Endothelial cell of umbilical vein (primary cell): ENCODE data around the gene SH3RF3. TPM values are rescaled to one million over a fixed set of nuclear protein-coding genes. Genes with fewer than 3 reads are reported as not detected.

Experiments
- BruUV-seq: library from RNA; stranded (reverse); fragments of 400-500 nt; replicated peaks from 2 replicates; lab custom pipeline; 2021; lab: Mats Ljungman, UMichigan
- CTCF ChIA-PET: fragments of 300-600, 350-600 bp; sonication (Branson Sonifier 250); formaldehyde crosslinking; loops from one replicate; lab custom pipeline; 2021; ENCODE audit warnings: antibody characterized with exemption, inconsistent platforms; lab: Charles Lee
- POLR2A ChIA-PET: fragments of 300-600, 350-600 bp; sonication (Branson Sonifier 250); formaldehyde crosslinking; loops from one replicate; lab custom pipeline; 2021; ENCODE audit warnings: antibody characterized with exemption, inconsistent platforms; lab: Charles Lee
- DNase-seq: peaks from one replicate; pipeline ENCODE4 v3.0.0-alpha.2; 2011; ENCODE audit warnings: low read depth, low spot score
- FAIRE-seq: peaks from 2 replicates; lab custom pipeline; 2011; peaks lifted over from hg19 to GRCh38; lab: Jason Lieb, UNC
- H2AFZ ChIP-seq: 2 replicates; pipeline ENCODE4 v1.6.0; 2012; ENCODE audit warnings: low read depth, low read length, control low read depth, inconsistent platforms
- H3K27ac ChIP-seq: 2 replicates; pipeline ENCODE4 v1.5.1; 2011; ENCODE audit warnings: low read depth, mild to moderate bottlenecking, control low read depth, low read length, moderate library complexity; ENCODE audit not compliant: insufficient read depth
- H3K27me3 ChIP-seq, 2 experiments: 2 replicates each; pipeline versions ENCODE4 v1.6.0 to v1.6.1; 2011; ENCODE audit warnings: low read length in 2 of 2, mixed read lengths in 1 of 2; ENCODE audit not compliant: control insufficient read depth in 2 of 2, insufficient read depth in 2 of 2
- H3K36me3 ChIP-seq, 2 experiments: 2 replicates in 1 of 2; 3 replicates in 1 of 2; pipeline ENCODE4 v1.5.1; 2011; ENCODE audit warnings: low read length in 2 of 2, mild to moderate bottlenecking in 1 of 2, moderate library complexity in 1 of 2; ENCODE audit not compliant: control insufficient read depth in 2 of 2, insufficient read depth in 2 of 2; ENCODE audit errors: extremely low read depth in 1 of 2
- H3K4me1 ChIP-seq: 3 replicates; pipeline ENCODE4 v1.5.1; 2011; ENCODE audit warnings: mild to moderate bottlenecking, low read length; ENCODE audit not compliant: control insufficient read depth, insufficient read depth; ENCODE audit errors: extremely low read depth
- H3K4me2 ChIP-seq: 2 replicates; pipeline ENCODE4 v1.6.1; 2011; ENCODE audit warnings: low read length, control low read depth, mixed read lengths; ENCODE audit not compliant: insufficient read depth
- H3K4me3 ChIP-seq, 3 experiments: fragments of 200-600 bp in 1 of 3; sonication (generic), shearing (Covaris generic) in 1 of 3; replicated peaks in 1 of 3; 2 replicates each; pipeline ENCODE4 v1.5.1; 2011 to 2016; ENCODE audit warnings: control low read depth in 3 of 3, low read length in 3 of 3, mild to moderate bottlenecking in 2 of 3, inconsistent platforms in 1 of 3, low read depth in 1 of 3, moderate library complexity in 1 of 3; ENCODE audit not compliant: insufficient read depth in 1 of 3
- H3K79me2 ChIP-seq: 2 replicates; pipeline ENCODE4 v1.6.0; 2012; ENCODE audit warnings: low read length, inconsistent platforms; ENCODE audit not compliant: control insufficient read depth, insufficient read depth
- H3K9ac ChIP-seq: replicated peaks from 2 replicates; pipeline ENCODE3; 2011; ENCODE audit warnings: low read length, control low read depth; ENCODE audit not compliant: insufficient read depth; ENCODE audit errors: extremely low read depth
- H3K9me1 ChIP-seq: replicated peaks from 3 replicates; pipeline ENCODE4 v1.6.0; 2011; ENCODE audit warnings: mild to moderate bottlenecking, low read length; ENCODE audit not compliant: control insufficient read depth, insufficient read depth; ENCODE audit errors: extremely low read depth
- H3K9me3 ChIP-seq: replicated peaks from 2 replicates; pipeline ENCODE4 v1.5.1; 2012; ENCODE audit warnings: low read length, inconsistent platforms; ENCODE audit not compliant: control insufficient read depth, insufficient read depth
- H4K20me1 ChIP-seq: replicated peaks from 2 replicates; pipeline ENCODE3; 2011; ENCODE audit warnings: mild to moderate bottlenecking, low read length; ENCODE audit not compliant: control insufficient read depth, insufficient read depth; ENCODE audit errors: extremely low read depth
- EZH2 ChIP-seq: IDR thresholded peaks from 2 replicates; pipeline ENCODE4 v1.6.1; 2012; ENCODE audit warnings: borderline replicate concordance, low read depth, mild to moderate bottlenecking, moderate library complexity, low read length, inconsistent platforms; ENCODE audit not compliant: severe bottlenecking
- FOS ChIP-seq: IDR thresholded peaks from 2 replicates; pipeline ENCODE4 v1.6.1; 2011; ENCODE audit warnings: mild to moderate bottlenecking, low read length, moderate library complexity, borderline replicate concordance; ENCODE audit not compliant: insufficient read depth
- GATA2 ChIP-seq: IDR thresholded peaks from 2 replicates; pipeline ENCODE4 v1.7.0; 2011; ENCODE audit warnings: low read depth, mild to moderate bottlenecking, moderate library complexity, mixed read lengths, low read length; ENCODE audit not compliant: insufficient read length, insufficient read depth
- JUN ChIP-seq: IDR thresholded peaks from 2 replicates; pipeline ENCODE4 v1.6.1; 2011; ENCODE audit warnings: borderline replicate concordance, low read depth; ENCODE audit not compliant: insufficient read length, insufficient read depth
- MYC ChIP-seq: IDR thresholded peaks from one replicate; pipeline ENCODE4 v1.6.1; 2011; ENCODE audit warnings: mild to moderate bottlenecking, low read depth, low read length
- POLR2A ChIP-seq: IDR thresholded peaks from 2 replicates; pipeline ENCODE4 v1.6.1; 2012; ENCODE audit warnings: low read depth, mild to moderate bottlenecking, control low read depth, low read length
- POLR2AphosphoS5 ChIP-seq: IDR thresholded peaks from 2 replicates; pipeline ENCODE4 v1.6.1; 2012; ENCODE audit warnings: low read depth, mild to moderate bottlenecking, control low read depth, low read length, moderate library complexity; ENCODE audit not compliant: insufficient read depth
- dilution Hi-C: fragments of 300-500 bp; cut with MboI; formaldehyde crosslinking; loops from one replicate; pipeline ENCODE4 v1.15.0; 2019; ENCODE audit warnings: low sequenced_read_pairs; ENCODE audit not compliant: extremely low pct_ligation_motif_present
- intact Hi-C: fragments of 100-400 bp; cut with micrococcal nuclease; formaldehyde crosslinking; loops from one replicate; pipeline ENCODE4 v1.10.0; 2022
- polyA plus RNA-seq, 4 experiments: library from polyadenylated mRNA; depleted of rRNA in 3 of 4; stranded (reverse) in 3 of 4; unstranded in 1 of 4; fragments of >200 nt; gene quantifications; 2 replicates each; pipeline versions ENCODE4 v1.2.1 to v1.2.3, GENCODE V29; 2011 to 2012; ENCODE audit warnings: missing spikeins in 1 of 4
- total RNA-seq: library from RNA; stranded (reverse); gene quantifications from 2 replicates; pipeline ENCODE4 v1.2.3, GENCODE V29; 2021
- TF ChIP-seq, protein P1 (sequence below): IDR thresholded peaks from 2 replicates; pipeline ENCODE4 v1.6.1; 2011; ENCODE audit not compliant: insufficient read depth, insufficient read length
- TF ChIP-seq, protein P2 (sequence below), 2 donors: IDR thresholded peaks; 1 replicate in 1 of 2; 2 replicates in 1 of 2; pipeline ENCODE4 v1.5.1; 2011; ENCODE audit warnings: low read length in 2 of 2, mild to moderate bottlenecking in 2 of 2, moderate library complexity in 2 of 2, control low read depth in 1 of 2, inconsistent platforms in 1 of 2, low read depth in 1 of 2; ENCODE audit not compliant: insufficient read depth in 1 of 2; ENCODE audit errors: extremely low read depth in 1 of 2

SH3RF3 gene
- total and polyA plus RNA-seq, 2 donors (not counting 3 experiments of a cell fraction or from before 2014, with no cell fraction given): 3.8 to 14.7 TPM

DNA sequence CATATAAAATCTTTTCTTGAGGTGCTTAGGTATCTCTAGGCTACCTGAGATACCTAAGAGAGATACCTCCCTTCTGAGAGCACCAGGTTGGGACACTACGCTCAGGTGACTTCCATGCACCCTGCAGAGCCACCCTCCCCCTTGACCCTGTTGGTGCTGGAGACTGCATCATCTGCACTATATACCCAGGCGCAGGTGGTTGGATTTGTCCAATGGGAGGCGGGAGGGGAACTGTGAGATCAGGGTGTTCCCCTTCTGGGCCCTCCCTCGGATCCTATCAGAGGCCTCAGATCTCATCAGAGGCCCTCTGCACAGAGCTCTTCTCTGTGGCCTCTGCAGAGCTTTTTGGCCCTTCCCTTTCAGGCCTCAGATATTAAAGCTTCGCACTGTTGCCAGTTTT, 158.4 kb downstream of the SH3RF3 start:
- no peak overlapping the region for H3K4me2 ChIP-seq
- intact Hi-C loops: no loop called here
- no peaks in the 10 kb centered on the region for H4K20me1 ChIP-seq
- H3K9me3 ChIP-seq: no peaks in the 10 kb centered on the region
- DNase-seq (no peak), FAIRE-seq (no peak)
- H3K4me1 ChIP-seq: no peaks in the 10 kb centered on the region
- no peaks in the 10 kb centered on the region for H3K79me2 ChIP-seq
- no TSS peak for BruUV-seq
- no peak overlapping the region for H3K27ac ChIP-seq
- ChIA-PET CTCF (no interaction called here), POLR2A (no interaction called here)
- H3K9ac ChIP-seq: no peak overlapping the region
- no peaks in the 10 kb centered on the region for H3K9me1 ChIP-seq
- no peak overlapping the region for H2AFZ ChIP-seq
- no peaks in the 10 kb centered on the region for H3K36me3 ChIP-seq
- TF ChIP-seq, protein P1, sequence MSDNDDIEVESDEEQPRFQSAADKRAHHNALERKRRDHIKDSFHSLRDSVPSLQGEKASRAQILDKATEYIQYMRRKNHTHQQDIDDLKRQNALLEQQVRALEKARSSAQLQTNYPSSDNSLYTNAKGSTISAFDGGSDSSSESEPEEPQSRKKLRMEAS: no peak
- TF ChIP-seq JUN (no peak), POLR2AphosphoS5 (no peak), EZH2 (no peak), GATA2 (no peak)
- H3K4me3 ChIP-seq: no peak overlapping the region
- no peaks in the 10 kb centered on the region for H3K27me3 ChIP-seq
- dilution Hi-C loops: no loop called here

DNA sequence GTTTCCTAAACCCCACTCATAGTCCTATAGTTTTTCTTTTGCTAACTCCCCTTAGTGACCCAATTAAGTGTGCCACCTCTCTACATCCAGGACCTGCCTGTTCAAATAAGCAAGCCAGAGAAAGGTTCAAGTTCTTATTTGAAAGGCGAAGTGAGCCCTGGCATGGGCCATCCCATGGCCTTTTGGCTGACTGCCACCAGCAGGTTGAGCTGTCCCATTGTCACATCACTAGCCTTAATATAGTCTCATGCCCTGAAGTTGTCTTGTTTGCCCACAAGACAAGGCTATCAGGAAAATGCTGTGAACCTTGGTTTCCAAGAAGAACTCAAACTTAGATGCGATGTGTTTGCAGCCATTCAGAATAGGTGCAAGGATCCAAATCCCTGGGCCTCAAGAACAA, 158.8 kb downstream of the SH3RF3 start:
- no peak overlapping the region for H3K9ac ChIP-seq
- H3K9me3 ChIP-seq: no peaks in the 10 kb centered on the region
- TF ChIP-seq EZH2 (no peak), MYC (no peak), POLR2AphosphoS5 (no peak), GATA2 (no peak), JUN (no peak), FOS (no peak), POLR2A (no peak)
- TF ChIP-seq, protein P2, sequence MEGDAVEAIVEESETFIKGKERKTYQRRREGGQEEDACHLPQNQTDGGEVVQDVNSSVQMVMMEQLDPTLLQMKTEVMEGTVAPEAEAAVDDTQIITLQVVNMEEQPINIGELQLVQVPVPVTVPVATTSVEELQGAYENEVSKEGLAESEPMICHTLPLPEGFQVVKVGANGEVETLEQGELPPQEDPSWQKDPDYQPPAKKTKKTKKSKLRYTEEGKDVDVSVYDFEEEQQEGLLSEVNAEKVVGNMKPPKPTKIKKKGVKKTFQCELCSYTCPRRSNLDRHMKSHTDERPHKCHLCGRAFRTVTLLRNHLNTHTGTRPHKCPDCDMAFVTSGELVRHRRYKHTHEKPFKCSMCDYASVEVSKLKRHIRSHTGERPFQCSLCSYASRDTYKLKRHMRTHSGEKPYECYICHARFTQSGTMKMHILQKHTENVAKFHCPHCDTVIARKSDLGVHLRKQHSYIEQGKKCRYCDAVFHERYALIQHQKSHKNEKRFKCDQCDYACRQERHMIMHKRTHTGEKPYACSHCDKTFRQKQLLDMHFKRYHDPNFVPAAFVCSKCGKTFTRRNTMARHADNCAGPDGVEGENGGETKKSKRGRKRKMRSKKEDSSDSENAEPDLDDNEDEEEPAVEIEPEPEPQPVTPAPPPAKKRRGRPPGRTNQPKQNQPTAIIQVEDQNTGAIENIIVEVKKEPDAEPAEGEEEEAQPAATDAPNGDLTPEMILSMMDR (IDR thresholded peaks at IDR 0.05; ENCODE audit: extremely low read depth in 1 of 2, insufficient read depth in 1 of 2, low read depth in 1 of 2, low read length in 2 of 2): no peak
- TF ChIP-seq, protein P1: no peak
- H3K27me3 ChIP-seq: no peaks in the 10 kb centered on the region
- no peaks in the 10 kb centered on the region for H3K9me1 ChIP-seq
- DNase-seq (no peak), FAIRE-seq (no peak)
- dilution Hi-C loops: no loop called here
- CTCF ChIA-PET: no interaction called here
- no peaks in the 10 kb centered on the region for H3K4me1 ChIP-seq
- no peak overlapping the region for H3K4me2 ChIP-seq
- H3K36me3 ChIP-seq: no peaks in the 10 kb centered on the region
- no TSS peak for BruUV-seq
- POLR2A ChIA-PET: no interaction called here
- no peaks in the 10 kb centered on the region for H3K79me2 ChIP-seq
- no peak overlapping the region for H3K27ac ChIP-seq
- intact Hi-C loops: no loop called here
- no peak overlapping the region for H2AFZ ChIP-seq
- H4K20me1 ChIP-seq: no peaks in the 10 kb centered on the region
- H3K4me3 ChIP-seq: no peak overlapping the region
